ENCODE results near the gene NUDT6.

DNA sequence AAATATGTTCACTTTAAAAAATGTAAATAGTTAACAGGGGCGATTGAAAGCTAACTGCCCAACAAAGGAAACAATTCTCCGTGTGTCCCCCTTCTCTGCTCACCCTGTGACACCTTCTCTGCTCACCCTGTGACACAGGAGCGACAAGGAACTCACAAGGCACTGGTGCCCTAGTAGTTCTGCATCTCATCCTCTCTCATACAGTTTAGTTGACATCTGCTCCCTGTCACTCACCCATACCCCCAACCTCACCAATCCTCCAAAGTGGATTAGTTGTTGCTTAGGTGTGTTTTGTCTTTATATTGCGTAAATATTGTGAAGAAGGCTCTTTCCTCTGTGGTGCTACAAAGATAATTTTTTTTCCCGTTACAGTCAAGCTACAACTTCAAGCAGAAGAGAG lies 46.4 kb downstream of the NUDT6 start:
- TF ChIP-seq YY1 (IDR thresholded peaks at IDR 0.05; ENCODE audit: low read depth) (no peak), CEBPB (IDR thresholded peaks at IDR 0.05) (no peak), EP300 (IDR thresholded peaks at IDR 0.05; ENCODE audit: borderline replicate concordance) (no peak), FOXM1 (IDR thresholded peaks at IDR 0.05; ENCODE audit: borderline replicate concordance, low read depth) (no peak), RAD21 (IDR thresholded peaks at IDR 0.05; ENCODE audit: low read depth) (no peak), EGR1 (IDR thresholded peaks at IDR 0.05) (no peak)

Measured in Ishikawa (cell line).